HL-60 (cell line): ENCODE data around the gene ATP8B4.

Source experiments
- DNase-seq, 2 experiments: peaks; one replicate each; pipeline ENCODE4 v3.0.0-alpha.2; 2010 to 2020; ENCODE audit warnings: low read depth in 1 of 2, low spot score in 1 of 2
- H3K27ac ChIP-seq: fragments of 250-450 bp; sonication (Bioruptor Pico); replicated peaks from 2 replicates; pipeline ENCODE4 v1.5.1; 2020; ENCODE audit warnings: mild to moderate bottlenecking, moderate library complexity
- H3K27me3 ChIP-seq: fragments of 250-450 bp; sonication (Bioruptor Pico); 2 replicates; pipeline ENCODE4 v1.5.1; 2021; ENCODE audit warnings: mild to moderate bottlenecking, moderate library complexity; ENCODE audit not compliant: insufficient read depth, poor library complexity, severe bottlenecking
- H3K4me3 ChIP-seq: replicated peaks from 2 replicates; pipeline ENCODE4 v1.5.1; 2011; ENCODE audit warnings: mild to moderate bottlenecking, control low read depth, low read length; ENCODE audit not compliant: insufficient read depth
- CTCF ChIP-seq: IDR thresholded peaks from one replicate; pipeline ENCODE4 v1.5.1; 2011; ENCODE audit warnings: low read length, control low read depth, inconsistent platforms; ENCODE audit not compliant: insufficient read depth
- GABPA ChIP-seq: IDR thresholded peaks from 2 replicates; pipeline ENCODE4 v1.6.1; 2012; ENCODE audit warnings: low read depth
- POLR2AphosphoS5 ChIP-seq: IDR thresholded peaks from 2 replicates; pipeline ENCODE4 v1.6.1; 2012; ENCODE audit warnings: low read depth
- REST ChIP-seq: IDR thresholded peaks from 2 replicates; pipeline ENCODE4 v1.6.1; 2012; ENCODE audit warnings: low read depth; ENCODE audit not compliant: insufficient replicate concordance
- SPI1 ChIP-seq: IDR thresholded peaks from 2 replicates; pipeline ENCODE4 v1.6.1; 2012; ENCODE audit warnings: low read depth, mild to moderate bottlenecking, borderline replicate concordance

Gene ATP8B4

GRCh38 chr15:50110285-50110684, 8.7 kb downstream of the ATP8B4 start:
- Histone ChIP-seq H3K27me3 (no peaks in the 10 kb centered on the region), H3K4me3 (peak overlapping the region; percentile 7), H3K27ac (peak overlapping the region; percentile 97)
- TF ChIP-seq SPI1 (no peak), REST (no peak), POLR2AphosphoS5 (no peak), CTCF (no peak), GABPA (no peak)
- DNase-seq = no peak

GRCh38 chr15:50109076-50109987, 9.7 kb downstream of the ATP8B4 start:
- no peak for DNase-seq
- no peaks in the 10 kb centered on the region for H3K27me3 ChIP-seq
- no peak overlapping the region for H3K4me3 ChIP-seq
- H3K27ac ChIP-seq = peak overlapping the region; percentile 97
- TF ChIP-seq SPI1 (peak; percentile 21; the same call in 1 of the 2 replicates), REST (no peak)

- H3K27ac ChIP-seq = peak overlapping the region; percentile 97
- DNase-seq = no peak
- H3K27me3 ChIP-seq = no peaks in the 10 kb centered on the region
- no peak overlapping the region for H3K4me3 ChIP-seq
- TF ChIP-seq GABPA = no peak
- TF ChIP-seq SPI1 = peak; percentile 7; the same call in 1 of the 2 replicates
- no peak for TF ChIP-seq CTCF
- peak; percentile 17; the same call in 1 of the 2 replicates for TF ChIP-seq POLR2AphosphoS5
- TF ChIP-seq REST = no peak
Measured at GRCh38 chr15:50108461-50108860, 10.6 kb downstream of the ATP8B4 start.
